ENCODE results near the gene FBLN1.

FBLN1 gene

DNA sequence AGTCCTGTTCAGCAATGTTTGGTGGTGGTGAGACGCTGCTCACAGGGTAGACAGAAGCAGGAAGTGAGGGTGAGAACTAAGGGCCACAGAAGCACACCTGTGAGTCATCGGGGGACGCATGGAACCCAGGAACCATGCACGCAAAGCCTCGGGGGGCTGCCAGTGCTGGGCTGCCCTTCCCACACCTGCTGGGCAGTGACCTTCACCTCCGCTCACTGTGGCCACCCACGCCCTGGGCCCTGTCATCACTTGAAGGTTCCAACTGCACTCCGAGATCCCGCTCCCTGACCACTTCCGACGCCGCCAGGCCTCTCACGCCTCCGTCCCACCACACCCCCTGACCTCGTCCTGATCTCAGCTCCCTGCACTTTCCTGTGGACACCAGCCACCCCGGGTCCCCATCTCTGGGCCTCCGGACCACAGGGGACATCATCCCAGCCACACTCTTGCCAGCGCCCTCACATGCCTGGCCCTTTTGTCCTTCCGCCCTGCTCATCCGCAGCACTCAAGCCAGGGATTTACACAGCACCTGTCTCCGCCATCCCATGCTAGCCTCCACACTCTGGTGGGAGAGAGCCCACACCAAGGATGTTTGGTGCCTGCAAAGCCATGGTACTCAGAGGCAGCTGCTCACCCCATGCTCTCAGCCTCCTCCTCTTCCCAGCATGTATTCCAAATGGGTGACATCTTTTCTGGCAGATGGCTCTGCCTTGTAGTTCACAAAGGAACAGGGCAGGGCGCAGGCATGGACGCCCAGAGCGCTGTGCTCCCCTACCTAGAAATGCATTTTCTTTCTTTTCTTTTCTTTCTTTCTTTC is 145.8 kb downstream of the FBLN1 start:
- in situ Hi-C loops (cut with MboI; ENCODE audit: low sequenced_read_pairs) = no loop called here

DNA sequence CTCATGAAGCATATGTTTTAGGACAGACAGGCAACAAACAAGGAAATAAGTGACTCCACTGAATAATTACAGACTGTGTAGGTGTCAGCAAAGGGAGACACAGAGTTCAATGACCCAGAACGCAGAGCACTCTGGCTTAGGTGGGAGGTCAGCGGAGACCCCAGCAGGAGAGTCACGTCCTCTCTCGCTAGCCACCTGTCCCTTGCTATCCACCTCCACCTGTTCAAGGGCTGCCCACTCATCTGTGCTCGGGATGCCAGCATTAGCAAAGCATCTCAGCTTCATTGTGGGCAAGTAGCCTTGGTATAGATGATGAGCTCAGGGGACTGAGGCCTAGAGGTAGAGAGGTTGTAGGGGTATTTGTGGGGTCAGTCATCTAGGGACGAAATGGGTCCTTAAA is 147.1 kb downstream of the FBLN1 start:
- in situ Hi-C loops (cut with MboI; ENCODE audit: low sequenced_read_pairs) = loop anchor here (10.0 kb wide), 1 partner anchor 315 kb away; no protein-coding TSS in a partner anchor

DNA sequence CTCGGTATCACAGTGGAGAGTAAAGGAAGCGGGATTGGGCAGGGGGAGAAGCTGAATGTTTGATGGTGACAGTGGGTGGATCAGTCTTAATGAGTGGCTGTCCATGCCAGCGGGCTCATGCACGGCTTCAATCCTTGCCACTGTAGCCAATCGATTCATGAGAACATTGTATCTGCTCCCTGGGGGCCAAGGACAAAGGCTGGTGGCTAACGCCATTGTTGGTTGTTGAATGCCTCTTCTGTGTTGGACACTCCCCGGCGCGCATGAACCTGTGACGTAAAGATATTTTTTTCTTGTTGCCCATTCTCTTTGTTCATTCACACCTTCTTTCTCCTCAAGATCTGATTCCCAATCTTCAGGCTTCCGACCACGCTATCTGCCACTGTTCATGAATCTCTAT is 148.0 kb downstream of the FBLN1 start:
- in situ Hi-C loops (cut with MboI; ENCODE audit: low sequenced_read_pairs) = loop anchor here (10.0 kb wide), 1 partner anchor 314 kb away; no protein-coding TSS in a partner anchor
